Measurements from ENCODE around the gene EFNB1.
"Not testable (repeated sequence)": the region's sequence is repeated elsewhere in the genome, so short reads cannot be mapped to it uniquely, and the experiment has no call there.

The EFNB1 gene

GRCh38 chrX:68828740-68829581, at the start of gene EFNB1:
TSS of gene EFNB1 (plus strand) at chrX:68829021. CDS start at chrX:68829777, 756 bp downstream.
- peak; percentile 94 for DNase-seq

GRCh38 chrX:68781295-68781694, 47.5 kb upstream of the EFNB1 start:
- not testable (repeated sequence) for DNase-seq

- no peak for DNase-seq
Observed at GRCh38 chrX:68784816-68785215, 44.0 kb upstream of the EFNB1 start.

- DNase-seq, result not testable (repeated sequence)
Observed at GRCh38 chrX:68786581-68786980, 42.2 kb upstream of the EFNB1 start.

GRCh38 chrX:68789966-68790365, 38.9 kb upstream of the EFNB1 start:
- no peak for DNase-seq

GRCh38 chrX:68792083-68792482, 36.7 kb upstream of the EFNB1 start:
- no peak for DNase-seq

- no peak for DNase-seq
Observed at GRCh38 chrX:68794461-68794860, 34.4 kb upstream of the EFNB1 start.

- DNase-seq, result no peak
Observed at GRCh38 chrX:68795741-68796140, 33.1 kb upstream of the EFNB1 start.

GRCh38 chrX:68798400-68798799, 30.4 kb upstream of the EFNB1 start:
- DNase-seq, result not testable (repeated sequence)

- no peak for DNase-seq
Observed at GRCh38 chrX:68801737-68802290, 27.0 kb upstream of the EFNB1 start.

GRCh38 chrX:68807818-68808217, 21.0 kb upstream of the EFNB1 start:
- peak; percentile 33 for DNase-seq

GRCh38 chrX:68808686-68809357, 20.0 kb upstream of the EFNB1 start:
- peak; percentile 38 for DNase-seq

GRCh38 chrX:68820476-68821110, 8.2 kb upstream of the EFNB1 start:
- no peak for DNase-seq

GRCh38 chrX:68821616-68822015, 7.2 kb upstream of the EFNB1 start:
- no peak for DNase-seq

GRCh38 chrX:68822641-68823410, 6.0 kb upstream of the EFNB1 start:
- DNase-seq, result peak; percentile 64

GRCh38 chrX:68823413-68824151, 5.2 kb upstream of the EFNB1 start:
- DNase-seq, result no peak

- no peak for DNase-seq
Observed at GRCh38 chrX:68824152-68824433, 4.7 kb upstream of the EFNB1 start.

- DNase-seq, result no peak
Observed at GRCh38 chrX:68824565-68825125, 4.2 kb upstream of the EFNB1 start.

- DNase-seq, result no peak
Observed at GRCh38 chrX:68826113-68826980, 2.5 kb upstream of the EFNB1 start.

GRCh38 chrX:68827256-68827655, 1.6 kb upstream of the EFNB1 start:
- DNase-seq, result no peak
